Measurements from ENCODE around the gene VIL1.

The VIL1 gene

DNA sequence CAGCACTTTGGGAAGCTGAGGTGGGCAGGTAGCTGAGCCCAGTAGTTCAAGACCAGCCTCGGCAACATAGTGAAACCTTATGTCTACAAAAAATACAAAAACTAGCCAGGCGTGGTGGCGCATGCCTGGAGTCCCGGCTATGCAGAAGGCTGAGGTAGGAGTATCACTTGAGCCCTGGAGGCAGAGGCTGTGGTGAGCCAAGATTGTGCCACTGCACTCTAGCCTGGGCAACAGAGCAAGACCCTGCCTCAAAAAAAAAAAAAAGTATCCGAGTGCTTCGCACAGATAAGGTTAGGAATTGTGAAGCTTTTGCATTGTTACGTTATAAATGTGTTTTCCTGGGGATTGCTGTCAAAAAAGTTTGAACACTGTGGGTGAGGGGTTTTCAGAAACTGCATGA is 15.1 kb upstream of the VIL1 start:
- TF ChIP-seq SUZ12 (IDR thresholded peaks at IDR 0.05; ENCODE audit: extremely low read depth, insufficient read depth, insufficient read length): no peak
- no peak for TF ChIP-seq ZNF274 (IDR thresholded peaks at IDR 0.05; ENCODE audit: low read depth, low read length)
- TF ChIP-seq YY1 (IDR thresholded peaks at IDR 0.05; ENCODE audit: insufficient read depth, insufficient read length): no peak
- Histone ChIP-seq H3K9me3 (ENCODE audit: insufficient read depth, low read length) (no peaks in the 10 kb centered on the region), H3K4me3 (ENCODE audit: insufficient read length, low read depth) (no peak overlapping the region)

DNA sequence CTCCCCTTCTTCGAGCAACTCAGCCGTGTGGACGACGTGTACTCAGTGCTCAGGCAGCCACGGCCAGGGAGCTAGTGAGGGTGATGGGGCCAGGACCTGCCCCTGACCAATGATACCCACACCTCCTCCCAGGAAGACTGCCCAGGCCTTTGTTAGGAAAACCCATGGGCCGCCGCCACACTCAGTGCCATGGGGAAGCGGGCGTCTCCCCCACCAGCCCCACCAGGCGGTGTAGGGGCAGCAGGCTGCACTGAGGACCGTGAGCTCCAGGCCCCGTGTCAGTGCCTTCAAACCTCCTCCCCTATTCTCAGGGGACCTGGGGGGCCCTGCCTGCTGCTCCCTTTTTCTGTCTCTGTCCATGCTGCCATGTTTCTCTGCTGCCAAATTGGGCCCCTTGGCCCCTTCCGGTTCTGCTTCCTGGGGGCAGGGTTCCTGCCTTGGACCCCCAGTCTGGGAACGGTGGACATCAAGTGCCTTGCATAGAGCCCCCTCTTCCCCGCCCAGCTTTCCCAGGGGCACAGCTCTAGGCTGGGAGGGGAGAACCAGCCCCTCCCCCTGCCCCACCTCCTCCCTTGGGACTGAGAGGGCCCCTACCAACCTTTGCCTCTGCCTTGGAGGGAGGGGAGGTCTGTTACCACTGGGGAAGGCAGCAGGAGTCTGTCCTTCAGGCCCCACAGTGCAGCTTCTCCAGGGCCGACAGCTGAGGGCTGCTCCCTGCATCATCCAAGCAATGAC is 14.4 kb upstream of the VIL1 start:
- Histone ChIP-seq H3K27me3 (ENCODE audit: insufficient read depth, insufficient read length) (no peaks in the 10 kb centered on the region), H3K36me3 (ENCODE audit: insufficient read depth, insufficient read length, low read length) (peaks cover 39% of the 10 kb centered on the region), H3K4me3 (ENCODE audit: insufficient read length, low read depth) (no peak overlapping the region), H3K4me1 (ENCODE audit: insufficient read depth, insufficient read length) (peaks cover 23% of the 10 kb centered on the region), H3K9ac (ENCODE audit: insufficient read length, low read depth) (peak overlapping the region; percentile 72), H3K9me3 (ENCODE audit: insufficient read depth, low read length) (no peaks in the 10 kb centered on the region)
- TF ChIP-seq ZNF274 (IDR thresholded peaks at IDR 0.05; ENCODE audit: low read depth, low read length) (no peak), SUZ12 (IDR thresholded peaks at IDR 0.05; ENCODE audit: extremely low read depth, insufficient read depth, insufficient read length) (no peak), YY1 (IDR thresholded peaks at IDR 0.05; ENCODE audit: insufficient read depth, insufficient read length) (no peak)
- DNase-seq (ENCODE audit: low read depth, low spot score): no peak

More for the DNA sequence above, 15.1 kb upstream of the VIL1 start:
- DNase-seq (ENCODE audit: low read depth, low spot score): no peak
- H3K4me1 ChIP-seq (ENCODE audit: insufficient read depth, insufficient read length): peaks cover 23% of the 10 kb centered on the region
- no peak overlapping the region for H3K9ac ChIP-seq (ENCODE audit: insufficient read length, low read depth)
- H3K36me3 ChIP-seq (ENCODE audit: insufficient read depth, insufficient read length, low read length): peaks cover 39% of the 10 kb centered on the region
- peaks cover 2% of the 10 kb centered on the region for H3K27me3 ChIP-seq (ENCODE audit: insufficient read depth, insufficient read length)

DNA sequence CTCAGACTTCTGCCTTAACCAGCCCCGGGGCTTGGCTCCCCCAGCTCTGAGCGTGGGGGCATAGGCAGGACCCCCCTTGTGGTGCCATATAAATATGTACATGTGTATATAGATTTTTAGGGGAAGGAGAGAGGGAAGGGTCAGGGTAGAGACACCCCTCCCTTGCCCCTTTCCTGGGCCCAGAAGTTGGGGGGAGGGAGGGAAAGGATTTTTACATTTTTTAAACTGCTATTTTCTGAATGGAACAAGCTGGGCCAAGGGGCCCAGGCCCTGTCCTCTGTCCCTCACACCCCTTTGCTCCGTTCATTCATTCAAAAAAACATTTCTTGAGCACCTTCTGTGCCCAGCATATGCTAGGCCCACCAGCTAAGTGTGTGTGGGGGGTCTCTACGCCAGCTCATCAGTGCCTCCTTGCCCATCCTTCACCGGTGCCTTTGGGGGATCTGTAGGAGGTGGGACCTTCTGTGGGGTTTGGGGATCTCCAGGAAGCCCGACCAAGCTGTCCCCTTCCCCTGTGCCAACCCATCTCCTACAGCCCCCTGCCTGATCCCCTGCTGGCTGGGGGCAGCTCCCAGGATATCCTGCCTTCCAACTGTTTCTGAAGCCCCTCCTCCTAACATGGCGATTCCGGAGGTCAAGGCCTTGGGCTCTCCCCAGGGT is 13.7 kb upstream of the VIL1 start:
- Histone ChIP-seq H3K27me3 (ENCODE audit: insufficient read depth, insufficient read length) (no peaks in the 10 kb centered on the region), H3K9me3 (ENCODE audit: insufficient read depth, low read length) (no peaks in the 10 kb centered on the region), H3K9ac (ENCODE audit: insufficient read length, low read depth) (peak overlapping the region; percentile 72), H3K4me3 (ENCODE audit: insufficient read length, low read depth) (peak overlapping the region; percentile 48), H3K36me3 (ENCODE audit: insufficient read depth, insufficient read length, low read length) (peaks cover 39% of the 10 kb centered on the region), H3K4me1 (ENCODE audit: insufficient read depth, insufficient read length) (peaks cover 23% of the 10 kb centered on the region)
- no peak for DNase-seq (ENCODE audit: low read depth, low spot score)
- no peak for TF ChIP-seq SUZ12 (IDR thresholded peaks at IDR 0.05; ENCODE audit: extremely low read depth, insufficient read depth, insufficient read length)

GRCh38 chr2:218405746-218406208 is 13.1 kb upstream of the VIL1 start:
- peaks cover 23% of the 10 kb centered on the region for H3K4me1 ChIP-seq (ENCODE audit: insufficient read depth, insufficient read length)
- DNase-seq (ENCODE audit: low read depth, low spot score): no peak
- peak overlapping the region; percentile 72 for H3K9ac ChIP-seq (ENCODE audit: insufficient read length, low read depth)
- no peak for TF ChIP-seq SUZ12 (IDR thresholded peaks at IDR 0.05; ENCODE audit: extremely low read depth, insufficient read depth, insufficient read length)
- H3K27me3 ChIP-seq (ENCODE audit: insufficient read depth, insufficient read length): no peaks in the 10 kb centered on the region
- peaks cover 39% of the 10 kb centered on the region for H3K36me3 ChIP-seq (ENCODE audit: insufficient read depth, insufficient read length, low read length)
- H3K4me3 ChIP-seq (ENCODE audit: insufficient read length, low read depth): peak overlapping the region; percentile 48
- no peaks in the 10 kb centered on the region for H3K9me3 ChIP-seq (ENCODE audit: insufficient read depth, low read length)

DNA sequence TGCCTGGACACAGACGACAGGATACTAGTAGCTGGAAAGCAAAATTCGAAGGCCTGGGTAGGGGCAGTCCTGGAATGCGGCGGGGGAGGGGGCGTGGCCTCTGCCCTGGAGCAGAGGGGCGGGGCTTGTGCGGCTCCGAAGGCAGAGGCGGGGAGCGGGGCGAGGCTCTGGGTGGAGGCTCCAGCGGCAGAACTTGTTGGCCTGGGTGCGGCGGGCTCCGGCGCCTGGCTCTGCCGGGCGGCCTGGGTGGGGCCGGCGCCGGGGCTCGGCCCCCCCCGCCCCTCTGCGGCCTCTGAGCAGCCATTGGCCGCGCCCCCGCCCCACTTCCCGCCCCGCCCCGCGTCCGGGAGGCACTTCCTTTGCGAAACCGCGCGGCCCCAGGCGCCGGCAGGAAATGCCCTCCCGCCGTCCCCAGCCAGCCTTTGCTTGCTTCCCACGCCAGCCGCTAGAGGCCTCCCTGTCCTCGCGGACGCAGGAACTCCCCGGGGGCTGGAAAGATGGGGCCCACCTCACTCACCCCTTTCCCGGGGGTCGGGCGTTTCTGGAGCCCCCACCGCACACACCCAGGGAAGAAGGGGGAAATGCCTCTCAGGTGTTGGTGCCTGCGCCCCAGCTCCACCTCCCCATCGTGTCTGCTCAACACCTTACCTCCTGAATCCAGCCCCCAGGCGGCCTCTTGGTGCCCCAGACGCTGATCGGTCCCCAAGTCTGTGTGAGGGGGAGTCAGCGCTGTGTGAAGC is 12.5 kb upstream of the VIL1 start:
- H3K27me3 ChIP-seq (ENCODE audit: insufficient read depth, insufficient read length): no peaks in the 10 kb centered on the region
- peak overlapping the region; percentile 88 for H3K9ac ChIP-seq (ENCODE audit: insufficient read length, low read depth)
- TF ChIP-seq ZNF274 (IDR thresholded peaks at IDR 0.05; ENCODE audit: low read depth, low read length) (no peak), SUZ12 (IDR thresholded peaks at IDR 0.05; ENCODE audit: extremely low read depth, insufficient read depth, insufficient read length) (no peak), YY1 (IDR thresholded peaks at IDR 0.05; ENCODE audit: insufficient read depth, insufficient read length) (no peak)
- peak; percentile 92 for DNase-seq (ENCODE audit: low read depth, low spot score)
- peaks cover 35% of the 10 kb centered on the region for H3K36me3 ChIP-seq (ENCODE audit: insufficient read depth, insufficient read length, low read length)
- H3K9me3 ChIP-seq (ENCODE audit: insufficient read depth, low read length): no peaks in the 10 kb centered on the region
- H3K4me1 ChIP-seq (ENCODE audit: insufficient read depth, insufficient read length): peaks cover 20% of the 10 kb centered on the region
- peak overlapping the region; percentile 49 for H3K4me3 ChIP-seq (ENCODE audit: insufficient read length, low read depth)

- Histone ChIP-seq H3K9ac (ENCODE audit: insufficient read length, low read depth) (peak overlapping the region; percentile 88), H3K9me3 (ENCODE audit: insufficient read depth, low read length) (no peaks in the 10 kb centered on the region), H3K4me3 (ENCODE audit: insufficient read length, low read depth) (peak overlapping the region; percentile 49), H3K4me1 (ENCODE audit: insufficient read depth, insufficient read length) (peaks cover 20% of the 10 kb centered on the region), H3K27me3 (ENCODE audit: insufficient read depth, insufficient read length) (no peaks in the 10 kb centered on the region), H3K36me3 (ENCODE audit: insufficient read depth, insufficient read length, low read length) (peaks cover 28% of the 10 kb centered on the region)
- no peak for DNase-seq (ENCODE audit: low read depth, low spot score)
- TF ChIP-seq SUZ12 (IDR thresholded peaks at IDR 0.05; ENCODE audit: extremely low read depth, insufficient read depth, insufficient read length) (no peak), ZNF274 (IDR thresholded peaks at IDR 0.05; ENCODE audit: low read depth, low read length) (no peak), YY1 (IDR thresholded peaks at IDR 0.05; ENCODE audit: insufficient read depth, insufficient read length) (no peak)
These were observed 11.8 kb upstream of the VIL1 start for GRCh38 chr2:218406949-218407618.
